ENCODE results near the gene PPT2. TPM values are rescaled to one million over a fixed set of nuclear protein-coding genes. Genes with fewer than 3 reads are reported as not detected.

Gene PPT2, protein sequence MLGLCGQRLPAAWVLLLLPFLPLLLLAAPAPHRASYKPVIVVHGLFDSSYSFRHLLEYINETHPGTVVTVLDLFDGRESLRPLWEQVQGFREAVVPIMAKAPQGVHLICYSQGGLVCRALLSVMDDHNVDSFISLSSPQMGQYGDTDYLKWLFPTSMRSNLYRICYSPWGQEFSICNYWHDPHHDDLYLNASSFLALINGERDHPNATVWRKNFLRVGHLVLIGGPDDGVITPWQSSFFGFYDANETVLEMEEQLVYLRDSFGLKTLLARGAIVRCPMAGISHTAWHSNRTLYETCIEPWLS
- total RNA-seq (2021; fragmentation: NEBNext Ultra II Directional; extraction: Animal tissue kit (Norgen Biotek cat#: 25700)): 24.1 and 27.9 TPM in 2 replicates
- 39.0 and 39.5 TPM in 2 replicates for polyA plus RNA-seq (2011; rRNA removed)
- 34.9 TPM for polyA plus RNA-seq (2011; cell fraction: cytosol; rRNA removed)
- 69.6 TPM for polyA plus RNA-seq (2011; cell fraction: nucleus; rRNA removed)
- polyA plus RNA-seq (2012, experiment 1 of 2): 24.2 to 36.4 TPM (median 28.5 TPM) in 4 replicates
- 31.7 TPM for polyA plus RNA-seq (2012, experiment 2 of 2)
- 36.6 TPM for polyA plus RNA-seq (2013, experiment 1 of 2)
- 34.6 TPM for polyA plus RNA-seq (2013, experiment 2 of 2)
- 18.9 and 51.4 TPM in 2 replicates for polyA minus RNA-seq (2011; rRNA and poly(A)+ RNA removed)
- polyA minus RNA-seq (2011; cell fraction: cytosol; rRNA and poly(A)+ RNA removed): 10.9 TPM
- polyA minus RNA-seq (2011; cell fraction: nucleus; rRNA and poly(A)+ RNA removed): 18.3 TPM
- long read RNA-seq, experiment 1, partial matches to known transcripts: 11 of 22 reads
- long read RNA-seq, experiment 1, other reads (novel, unspliced or antisense): 2 of 22 reads
- long read RNA-seq, experiment 2, transcript PPT2-245 (9 exons, 1,759 nt): major isoform, 5 of 10 reads
- long read RNA-seq, experiment 2, partial matches to known transcripts: 0 of 10 reads
- long read RNA-seq, experiment 2, other reads (novel, unspliced or antisense): 1 of 10 reads

DNA sequence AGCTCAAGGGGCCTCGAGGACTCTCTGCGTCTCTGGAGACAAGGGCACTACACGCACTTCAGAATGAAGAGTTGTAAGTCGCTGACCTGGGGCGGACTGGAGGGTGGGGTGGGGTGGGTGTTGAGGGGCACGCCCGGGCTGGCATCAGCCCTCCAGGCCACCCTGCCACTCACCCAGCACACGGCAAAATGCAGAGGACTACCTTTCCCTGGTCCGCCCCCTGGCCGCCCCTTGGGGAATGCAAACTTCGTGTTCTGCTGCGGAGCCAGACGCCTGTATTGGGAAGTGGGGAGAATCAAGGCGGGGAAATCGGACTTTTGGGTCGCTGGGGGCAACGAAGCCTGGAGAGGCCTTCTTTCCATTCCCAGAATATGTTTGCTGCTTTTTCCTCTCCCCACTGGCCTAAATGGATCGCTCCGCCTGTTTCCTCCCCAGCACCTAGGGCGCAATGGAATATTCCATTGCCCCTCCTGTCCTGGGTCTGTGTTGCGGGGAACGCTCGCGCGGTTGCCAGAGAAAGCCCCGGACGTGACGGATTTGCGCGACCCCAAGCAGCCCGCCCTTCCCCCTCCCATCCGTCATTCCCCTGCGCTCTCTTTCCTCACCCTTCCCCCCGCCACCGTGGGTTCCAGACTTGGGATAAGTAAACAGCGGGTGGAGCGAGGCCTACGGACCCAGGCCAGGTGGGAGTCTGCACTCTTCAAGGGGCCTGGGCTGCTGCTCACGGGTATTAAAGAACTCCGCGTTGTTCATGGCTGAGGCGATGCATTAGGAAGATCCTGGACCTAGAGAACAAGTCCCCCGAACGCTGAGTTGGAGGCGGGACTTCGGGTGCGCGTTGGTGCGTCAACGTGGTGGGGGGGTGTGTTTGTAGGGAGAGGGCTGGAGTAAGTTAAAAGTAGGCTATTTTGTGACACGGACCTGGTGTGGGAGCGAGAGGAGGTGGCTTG lies at the start of gene PPT2:
Gene PPT2, plus strand, starts transcription at position 578 of the 950 bp plus-strand sequence. CDS start 454 bp downstream, outside the sequence.
- Histone ChIP-seq H3K4me3 (ENCODE audit: extremely low read depth in 1 of 4, insufficient read depth in 2 of 4, low read depth in 3 of 4, low read length in 4 of 4) (peak within 1 kb of the TSS; percentile 77 to 98 (median 92)), H3K18ac (ENCODE audit: extremely low read depth, low read length) (peak within 1 kb of the TSS; percentile 93), H4K5ac (ENCODE audit: insufficient read length, low read depth, low read length) (no peak within 1 kb of the TSS), H2BK5ac (ENCODE audit: low read depth, low read length) (peak within 1 kb of the TSS; percentile 87; the same call in 1 of the 2 replicates), H3K79me2 (ENCODE audit: control insufficient read depth in 1 of 2, insufficient read depth in 2 of 2, low read length in 2 of 2) (peaks cover 0 to 5% of the 10 kb centered on the region in 2 experiments; a peak in 1 of 4 replicates), H3K36me3 (ENCODE audit: control insufficient read depth in 2 of 4, insufficient read depth in 4 of 4, low read length in 3 of 4) (peaks cover 4 to 14% (median 10%) of the 10 kb centered on the region in 4 experiments; a peak in 6 of 8 replicates), H3K14ac (ENCODE audit: insufficient read length) (no peak within 1 kb of the TSS), H2BK20ac (ENCODE audit: low read length) (no peak within 1 kb of the TSS), H3K4ac (replicated peaks; ENCODE audit: insufficient read length, low read depth, low read length) (peak within 1 kb of the TSS; percentile 24), H3K4me2 (ENCODE audit: insufficient read depth in 1 of 2, low read depth in 2 of 2, low read length in 2 of 2) (peak within 1 kb of the TSS; percentile 92 to 94), H2BK15ac (ENCODE audit: low read length) (0 out of 2 replicates have a peak within 1 kb of the TSS, but pooled peaks have one; percentile 10), H4K91ac (replicated peaks; ENCODE audit: insufficient read length, low read length) (peak within 1 kb of the TSS; percentile 58), H4K20me1 (replicated peaks in 1 of 2; ENCODE audit: control insufficient read depth in 1 of 2, insufficient read depth in 2 of 2, low read length in 2 of 2) (no peaks in the 10 kb centered on the region), H3K9me3 (ENCODE audit: insufficient read depth in 2 of 2, low read depth in 1 of 2, low read length in 1 of 2) (no peaks in the 10 kb centered on the region), H3K9ac (replicated peaks in 1 of 4; ENCODE audit: extremely low read depth in 1 of 4, low read depth in 3 of 4, low read length in 3 of 4) (peak within 1 kb of the TSS; percentile 65 to 80 (median 73)), H4K8ac (ENCODE audit: extremely low read depth, insufficient read depth, low read length) (peak within 1 kb of the TSS; percentile 87; the same call in 1 of the 2 replicates), H3K4me1 (replicated peaks in 1 of 4; ENCODE audit: control insufficient read depth in 3 of 4, insufficient read depth in 4 of 4, low read length in 3 of 4) (peaks cover 10 to 28% (median 16%) of the 10 kb centered on the region in 4 experiments), H3K27ac (ENCODE audit: low read depth, low read length) (peak within 1 kb of the TSS; percentile 70), H2BK120ac (replicated peaks; ENCODE audit: low read depth, low read length) (peak within 1 kb of the TSS; percentile 77), H3K56ac (replicated peaks; ENCODE audit: insufficient read length, low read depth, low read length) (no peak within 1 kb of the TSS), H3K23ac (ENCODE audit: insufficient read length) (no peak within 1 kb of the TSS), H3K23me2 (ENCODE audit: low read depth, low read length) (peaks cover 25% of the 10 kb centered on the region), H3K27me3 (replicated peaks in 1 of 4; ENCODE audit: control insufficient read depth in 3 of 4, extremely low read depth in 1 of 4, insufficient read depth in 3 of 4, low read length in 3 of 4) (peaks cover 4 to 40% (median 37%) of the 10 kb centered on the region in 4 experiments), H2AK5ac (ENCODE audit: low read depth, low read length) (0 out of 2 replicates have a peak within 1 kb of the TSS, but pooled peaks have one; percentile 43), H3K79me1 (ENCODE audit: low read depth, low read length) (0 out of 2 replicates have a peak, but pooled peaks cover 3% of the 10 kb centered on the region), H2BK12ac (ENCODE audit: low read depth, low read length) (peak within 1 kb of the TSS; percentile 71; the same call in 1 of the 2 replicates), H2AFZ (ENCODE audit: low read length) (peak within 1 kb of the TSS; percentile 54)
- ChIA-PET CTCF (ENCODE audit: partially characterized antibody) (interaction anchor here (1.0 to 3.3 kb wide), 11 partner anchors 10 to 42 kb away, joined by 3 to 19 read pairs (median 6); partner anchors contain the start of genes ATF6B, EGFL8 and FKBPL), POLR2A (ENCODE audit: partially characterized antibody) (interaction anchor here (0.8 to 4.7 kb wide), 16 partner anchors 8 to 104 kb away, joined by 3 to 30 read pairs (median 4); partner anchors contain the start of genes AGPAT1, ATF6B, EGFL8 and FKBPL)
- 2% methylated on average over 38 of the region's 52 CpGs; no CpG with 5 or more reads in 1 of the 2 experiments for WGBS, 2 experiments (ENCODE audit: extremely low coverage in 1 of 2, insufficient coverage in 1 of 2, insufficient read length in 1 of 2, insufficient replicate concordance in 2 of 2, low coverage in 1 of 2, low lambda C conversion rate in 2 of 2, missing lambda C conversion rate in 1 of 2)
- DNase-seq (ENCODE audit: low read depth in 1 of 2, low spot score in 2 of 2) (peak; percentile 74 to 88), FAIRE-seq (no peak)
- TF ChIP-seq CBX5 (IDR thresholded peaks at IDR 0.05; ENCODE audit: low read depth, low read length) (no peak), BACH1 (IDR thresholded peaks at IDR 0.05; ENCODE audit: low read length) (peak; percentile 18; the same call in 1 of the 2 replicates), BRCA1 (IDR thresholded peaks at IDR 0.05; ENCODE audit: low read depth, low read length) (peak; percentile 49; the same call in 1 of the 2 replicates), CBX8 (IDR thresholded peaks at IDR 0.05; ENCODE audit: borderline replicate concordance, low read depth, low read length) (no peak), FOSL1 (IDR thresholded peaks at IDR 0.05; ENCODE audit: insufficient read depth, low read depth, low read length) (no peak), CHD1 (IDR thresholded peaks at IDR 0.05; ENCODE audit: low read depth, low read length) (peak; percentile 91)

Data from H1 (cell line).